HG02588 (cell line): Measurements from ENCODE around the gene NCKAP5.

Experiments
- ATAC-seq: cut with Tn5 transposase; IDR thresholded peaks from one replicate; pipeline ENCODE4 v1.9.1; 2021; ENCODE audit warnings: mild to moderate bottlenecking, moderate library complexity; ENCODE audit not compliant: unreplicated experiment

Gene NCKAP5

GRCh38 chr2:133574620-133575019, 6.4 kb upstream of the NCKAP5 start:
- no peak for ATAC-seq

- no peak for ATAC-seq
Measured at GRCh38 chr2:133574186-133574585, 5.9 kb upstream of the NCKAP5 start.

GRCh38 chr2:133573491-133574162, 5.4 kb upstream of the NCKAP5 start:
- ATAC-seq = no peak

GRCh38 chr2:133571249-133571648, 3.0 kb upstream of the NCKAP5 start:
- ATAC-seq = no peak

- no peak for ATAC-seq
Measured at GRCh38 chr2:133570542-133570941, 2.3 kb upstream of the NCKAP5 start.

GRCh38 chr2:133569286-133569830, 1.1 kb upstream of the NCKAP5 start:
- no peak for ATAC-seq

GRCh38 chr2:133568598-133568997, 335 bp upstream of the NCKAP5 start:
- ATAC-seq = no peak

GRCh38 chr2:133562558-133562957, 5.7 kb downstream of the NCKAP5 start:
- no peak for ATAC-seq

- peak; percentile 65 for ATAC-seq
Measured at GRCh38 chr2:133561045-133561852, 7.0 kb downstream of the NCKAP5 start.

GRCh38 chr2:133557614-133558013, 10.6 kb downstream of the NCKAP5 start:
- no peak for ATAC-seq

GRCh38 chr2:133553838-133554408, 14.3 kb downstream of the NCKAP5 start:
- no peak for ATAC-seq

- no peak for ATAC-seq
Measured at GRCh38 chr2:133553251-133553650, 15.0 kb downstream of the NCKAP5 start.

- no peak for ATAC-seq
Measured at GRCh38 chr2:133552821-133553220, 15.4 kb downstream of the NCKAP5 start.

- ATAC-seq = no peak
Measured at GRCh38 chr2:133541797-133542196, 26.5 kb downstream of the NCKAP5 start.

- ATAC-seq = no peak
Measured at GRCh38 chr2:133541376-133541775, 26.9 kb downstream of the NCKAP5 start.

GRCh38 chr2:133532919-133533318, 35.3 kb downstream of the NCKAP5 start:
- ATAC-seq = no peak

GRCh38 chr2:133531382-133531781, 36.9 kb downstream of the NCKAP5 start:
- ATAC-seq = no peak

GRCh38 chr2:133530645-133531044, 37.6 kb downstream of the NCKAP5 start:
- ATAC-seq = no peak

GRCh38 chr2:133526530-133527300, 41.5 kb downstream of the NCKAP5 start:
- no peak for ATAC-seq

GRCh38 chr2:133525613-133526529, 42.4 kb downstream of the NCKAP5 start:
- no peak for ATAC-seq
